ENCODE measurements around the gene PROM2.

DNA sequence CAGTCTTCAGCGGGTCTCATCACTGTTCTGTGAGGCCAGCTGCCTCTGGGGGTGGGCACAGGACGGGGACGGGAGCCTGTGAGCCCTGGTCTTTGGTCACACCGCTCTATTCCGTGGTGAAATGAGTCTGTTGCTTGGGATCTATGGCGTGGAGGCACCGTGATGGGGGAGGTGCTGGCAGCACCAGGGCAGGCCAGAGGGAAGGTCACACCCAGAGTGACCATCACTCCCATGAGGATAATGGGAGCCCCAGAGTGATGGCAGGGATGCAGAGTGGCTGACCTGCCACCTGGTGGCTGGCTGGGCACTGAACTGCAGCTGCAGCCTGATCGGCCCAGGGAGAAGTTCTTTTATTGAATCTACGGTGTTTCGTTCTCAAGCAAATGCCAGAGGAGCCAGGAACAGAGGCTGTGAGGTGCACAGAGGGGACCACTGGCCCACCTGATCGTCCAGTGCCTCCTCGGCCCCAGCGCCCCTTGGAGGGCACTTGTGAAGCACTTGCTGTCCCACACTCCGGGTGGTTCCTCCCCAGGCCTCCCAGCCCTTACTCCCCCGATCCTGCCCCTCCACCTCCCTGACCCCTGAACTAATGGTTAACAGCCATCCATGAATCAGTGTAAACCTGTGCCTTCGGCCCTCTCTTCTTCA, 40.8 kb downstream of the PROM2 start:
- TF ChIP-seq, protein P1, sequence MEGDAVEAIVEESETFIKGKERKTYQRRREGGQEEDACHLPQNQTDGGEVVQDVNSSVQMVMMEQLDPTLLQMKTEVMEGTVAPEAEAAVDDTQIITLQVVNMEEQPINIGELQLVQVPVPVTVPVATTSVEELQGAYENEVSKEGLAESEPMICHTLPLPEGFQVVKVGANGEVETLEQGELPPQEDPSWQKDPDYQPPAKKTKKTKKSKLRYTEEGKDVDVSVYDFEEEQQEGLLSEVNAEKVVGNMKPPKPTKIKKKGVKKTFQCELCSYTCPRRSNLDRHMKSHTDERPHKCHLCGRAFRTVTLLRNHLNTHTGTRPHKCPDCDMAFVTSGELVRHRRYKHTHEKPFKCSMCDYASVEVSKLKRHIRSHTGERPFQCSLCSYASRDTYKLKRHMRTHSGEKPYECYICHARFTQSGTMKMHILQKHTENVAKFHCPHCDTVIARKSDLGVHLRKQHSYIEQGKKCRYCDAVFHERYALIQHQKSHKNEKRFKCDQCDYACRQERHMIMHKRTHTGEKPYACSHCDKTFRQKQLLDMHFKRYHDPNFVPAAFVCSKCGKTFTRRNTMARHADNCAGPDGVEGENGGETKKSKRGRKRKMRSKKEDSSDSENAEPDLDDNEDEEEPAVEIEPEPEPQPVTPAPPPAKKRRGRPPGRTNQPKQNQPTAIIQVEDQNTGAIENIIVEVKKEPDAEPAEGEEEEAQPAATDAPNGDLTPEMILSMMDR (IDR thresholded peaks at IDR 0.05) = peak; percentile 39 to 89 (median 75)
- no peak for TF ChIP-seq POLR2A (IDR thresholded peaks at IDR 0.05)
